ENCODE data around the gene HABP4. TPM values are rescaled to one million over a fixed set of nuclear protein-coding genes. Genes with fewer than 3 reads are reported as not detected.

Gene HABP4
- total and polyA plus RNA-seq, 2 experiments from 2014 or later: 41.0 to 69.6 TPM

GRCh38 chr9:96425500-96426169, 24.3 kb upstream of the HABP4 start:
- H3K9me3 ChIP-seq (ENCODE audit: low read depth): no peaks in the 10 kb centered on the region
- H3K36me3 ChIP-seq: no peaks in the 10 kb centered on the region
- peaks cover 7% of the 10 kb centered on the region for H3K4me1 ChIP-seq (ENCODE audit: low read depth)
- no peaks in the 10 kb centered on the region for H3K27me3 ChIP-seq
- no peak overlapping the region for H3K27ac ChIP-seq
- no peak for TF ChIP-seq CTCF (IDR thresholded peaks at IDR 0.05; ENCODE audit: low read depth, low read length)
- no peak overlapping the region for H3K4me3 ChIP-seq
- DNase-seq (ENCODE audit: low read depth in 1 of 2, low spot score in 1 of 2): no peak

GRCh38 chr9:96429732-96430131, 20.2 kb upstream of the HABP4 start:
- no peak for TF ChIP-seq CTCF (IDR thresholded peaks at IDR 0.05; ENCODE audit: low read depth, low read length)
- no peaks in the 10 kb centered on the region for H3K36me3 ChIP-seq
- H3K27ac ChIP-seq: no peak overlapping the region
- no peaks in the 10 kb centered on the region for H3K27me3 ChIP-seq
- no peak overlapping the region for H3K4me3 ChIP-seq
- H3K9me3 ChIP-seq (ENCODE audit: low read depth): no peaks in the 10 kb centered on the region
- DNase-seq (ENCODE audit: low read depth in 1 of 2, low spot score in 1 of 2): no peak
- no peaks in the 10 kb centered on the region for H3K4me1 ChIP-seq (ENCODE audit: low read depth)

- Histone ChIP-seq H3K4me1 (ENCODE audit: low read depth) (no peaks in the 10 kb centered on the region), H3K9me3 (ENCODE audit: low read depth) (no peaks in the 10 kb centered on the region), H3K27ac (no peak overlapping the region), H3K27me3 (no peaks in the 10 kb centered on the region), H3K36me3 (no peaks in the 10 kb centered on the region), H3K4me3 (no peak overlapping the region)
- DNase-seq (ENCODE audit: low read depth in 1 of 2, low spot score in 1 of 2): no peak
- TF ChIP-seq CTCF (IDR thresholded peaks at IDR 0.05; ENCODE audit: low read depth, low read length): no peak
Measured at GRCh38 chr9:96430377-96430776, 19.6 kb upstream of the HABP4 start.

GRCh38 chr9:96435345-96435744, 14.6 kb upstream of the HABP4 start:
- no peak for TF ChIP-seq CTCF (IDR thresholded peaks at IDR 0.05; ENCODE audit: low read depth, low read length)
- no peak overlapping the region for H3K4me3 ChIP-seq
- no peaks in the 10 kb centered on the region for H3K4me1 ChIP-seq (ENCODE audit: low read depth)
- DNase-seq (ENCODE audit: low read depth in 1 of 2, low spot score in 1 of 2): no peak
- H3K36me3 ChIP-seq: no peaks in the 10 kb centered on the region
- H3K27ac ChIP-seq: no peak overlapping the region
- no peaks in the 10 kb centered on the region for H3K27me3 ChIP-seq
- no peaks in the 10 kb centered on the region for H3K9me3 ChIP-seq (ENCODE audit: low read depth)

- Histone ChIP-seq H3K4me1 (ENCODE audit: low read depth) (no peaks in the 10 kb centered on the region), H3K36me3 (no peaks in the 10 kb centered on the region), H3K27ac (no peak overlapping the region), H3K9me3 (ENCODE audit: low read depth) (no peaks in the 10 kb centered on the region), H3K27me3 (no peaks in the 10 kb centered on the region), H3K4me3 (no peak overlapping the region)
- DNase-seq (ENCODE audit: low read depth in 1 of 2, low spot score in 1 of 2): no peak
- TF ChIP-seq CTCF (IDR thresholded peaks at IDR 0.05; ENCODE audit: low read depth, low read length): no peak
Measured at GRCh38 chr9:96436063-96436455, 13.9 kb upstream of the HABP4 start.
